RCC 7860 (cell line): ENCODE measurements around the gene RAD9A.
"Not testable (repeated sequence)": the region's sequence is repeated elsewhere in the genome, so short reads cannot be mapped to it uniquely, and the experiment has no call there.

Experiments used
- DNase-seq: peaks from one replicate; pipeline ENCODE4 v3.0.0-alpha.2; 2015; ENCODE audit warnings: low spot score
- FAIRE-seq: peaks from 2 replicates; lab custom pipeline; 2012; peaks lifted over from hg19 to GRCh38; lab: Jason Lieb, UNC

RAD9A gene

GRCh38 chr11:67395555-67396258, 3.9 kb downstream of the RAD9A start:
- DNase-seq (no peak), FAIRE-seq (no peak)

- DNase-seq (no peak), FAIRE-seq (no peak)
These were observed 4.4 kb downstream of the RAD9A start for GRCh38 chr11:67396259-67396581.

GRCh38 chr11:67396587-67397389, 5.0 kb downstream of the RAD9A start:
- DNase-seq = no peak
- FAIRE-seq = no peak

GRCh38 chr11:67397536-67397935, 5.8 kb downstream of the RAD9A start:
- DNase-seq = no peak
- no peak for FAIRE-seq

- FAIRE-seq = no peak
- no peak for DNase-seq
These were observed 6.3 kb downstream of the RAD9A start for GRCh38 chr11:67397986-67398660.

GRCh38 chr11:67398661-67399563, 7.1 kb downstream of the RAD9A start:
- DNase-seq (no peak), FAIRE-seq (no peak)

GRCh38 chr11:67400251-67400941, 8.6 kb downstream of the RAD9A start:
- no peak for FAIRE-seq
- DNase-seq = no peak

GRCh38 chr11:67400942-67401494, 9.2 kb downstream of the RAD9A start:
- DNase-seq = no peak
- no peak for FAIRE-seq

- no peak for FAIRE-seq
- DNase-seq = peak; percentile 67
These were observed 9.9 kb downstream of the RAD9A start, which contains the start of gene PPP1CA for GRCh38 chr11:67401495-67402191. PPP1CA (minus strand) TSS chr11:67401858; CDS start chr11:67401782, 76 bp downstream.

- FAIRE-seq, DNase-seq: not testable (repeated sequence)
These were observed 10.5 kb downstream of the RAD9A start for GRCh38 chr11:67402192-67402839.

GRCh38 chr11:67403085-67403484, 11.3 kb downstream of the RAD9A start:
- not testable (repeated sequence) for FAIRE-seq, DNase-seq

- no peak for FAIRE-seq
These were observed 12.9 kb downstream of the RAD9A start for GRCh38 chr11:67404515-67405195.

GRCh38 chr11:67405196-67405567, 13.4 kb downstream of the RAD9A start:
- no peak for DNase-seq
- no peak for FAIRE-seq

More at GRCh38 chr11:67404515-67405195, 12.9 kb downstream of the RAD9A start:
- DNase-seq = no peak

GRCh38 chr11:67405688-67406339, 14.0 kb downstream of the RAD9A start:
- no peak for FAIRE-seq
- no peak for DNase-seq

- no peak for FAIRE-seq
These were observed 14.7 kb downstream of the RAD9A start for GRCh38 chr11:67406420-67406968.

GRCh38 chr11:67406969-67407687, 15.3 kb downstream of the RAD9A start:
- FAIRE-seq (no peak), DNase-seq (no peak)

More at GRCh38 chr11:67406420-67406968, 14.7 kb downstream of the RAD9A start:
- no peak for DNase-seq
